ENCODE results near the gene FMO3.

The FMO3 gene

GRCh38 chr1:171090604-171091003 lies at the start of gene FMO3:
Gene FMO3 (plus strand): TSS chr1:171090905. CDS start chr1:171092659, 1,754 bp downstream.
- no peak for DNase-seq (ENCODE audit: low spot score)

GRCh38 chr1:171048014-171048413 lies 42.7 kb upstream of the FMO3 start:
- DNase-seq (ENCODE audit: low spot score): no peak

GRCh38 chr1:171052977-171053376 lies 37.7 kb upstream of the FMO3 start:
- no peak for DNase-seq (ENCODE audit: low spot score)

GRCh38 chr1:171055966-171056643 lies 34.6 kb upstream of the FMO3 start:
- DNase-seq (ENCODE audit: low spot score): no peak

- DNase-seq (ENCODE audit: low spot score): no peak
Measured at GRCh38 chr1:171061425-171062143, 29.1 kb upstream of the FMO3 start.

- no peak for DNase-seq (ENCODE audit: low spot score)
Measured at GRCh38 chr1:171062902-171063301, 27.8 kb upstream of the FMO3 start.

- DNase-seq (ENCODE audit: low spot score): no peak
Measured at GRCh38 chr1:171075041-171075440, 15.7 kb upstream of the FMO3 start.

GRCh38 chr1:171081314-171081753 lies 9.4 kb upstream of the FMO3 start:
- DNase-seq (ENCODE audit: low spot score): no peak

- DNase-seq (ENCODE audit: low spot score): no peak
Measured at GRCh38 chr1:171081763-171082201, 8.9 kb upstream of the FMO3 start.

- DNase-seq (ENCODE audit: low spot score): no peak
Measured at GRCh38 chr1:171082606-171083005, 8.1 kb upstream of the FMO3 start.

- DNase-seq (ENCODE audit: low spot score): no peak
Measured at GRCh38 chr1:171083222-171083621, 7.5 kb upstream of the FMO3 start.

GRCh38 chr1:171084091-171084490 lies 6.6 kb upstream of the FMO3 start:
- no peak for DNase-seq (ENCODE audit: low spot score)

GRCh38 chr1:171084870-171085269 lies 5.8 kb upstream of the FMO3 start:
- DNase-seq (ENCODE audit: low spot score): no peak

- no peak for DNase-seq (ENCODE audit: low spot score)
Measured at GRCh38 chr1:171087896-171088295, 2.8 kb upstream of the FMO3 start.

- no peak for DNase-seq (ENCODE audit: low spot score)
Measured at GRCh38 chr1:171103862-171104261, 13.2 kb downstream of the FMO3 start.

GRCh38 chr1:171107262-171107940 lies 16.7 kb downstream of the FMO3 start:
- no peak for DNase-seq (ENCODE audit: low spot score)

GRCh38 chr1:171107969-171108368 lies 17.3 kb downstream of the FMO3 start:
- DNase-seq (ENCODE audit: low spot score): no peak

GRCh38 chr1:171109966-171110365 lies 19.3 kb downstream of the FMO3 start:
- no peak for DNase-seq (ENCODE audit: low spot score)

GRCh38 chr1:171110621-171111326 lies 20.1 kb downstream of the FMO3 start:
- no peak for DNase-seq (ENCODE audit: low spot score)

GRCh38 chr1:171112119-171112518 lies 21.4 kb downstream of the FMO3 start:
- DNase-seq (ENCODE audit: low spot score): no peak

- no peak for DNase-seq (ENCODE audit: low spot score)
Measured at GRCh38 chr1:171113382-171113781, 22.7 kb downstream of the FMO3 start.

- DNase-seq (ENCODE audit: low spot score): no peak
Measured at GRCh38 chr1:171115280-171115897, 24.7 kb downstream of the FMO3 start.
